Testis (tissue), 3 donors: Measurements from ENCODE around the gene GPR15LG. TPM values are rescaled to one million over a fixed set of nuclear protein-coding genes. Genes with fewer than 3 reads are reported as not detected.

Experiments used
- DNase-seq: peaks from one replicate; pipeline ENCODE4 v3.0.0-alpha.2; 2019
- H3K27ac ChIP-seq, 2 donors: fragments of 200-600 bp; sonication (generic); one replicate each; pipeline ENCODE4 v1.5.1; 2019
- H3K27me3 ChIP-seq: fragments of 200-600 bp; sonication (generic); one replicate; pipeline ENCODE4 v1.5.1; 2019
- H3K36me3 ChIP-seq: fragments of 200-600 bp; sonication (generic); one replicate; pipeline ENCODE4 v1.5.1; 2017; ENCODE audit warnings: low read depth; ENCODE audit errors: missing control alignments
- H3K4me1 ChIP-seq: fragments of 200-600 bp; sonication (generic); one replicate; pipeline ENCODE4 v1.5.1; 2019
- H3K4me3 ChIP-seq, 2 donors: fragments of 200-600 bp; sonication (generic); one replicate each; pipeline ENCODE4 v1.5.1; 2017 to 2019
- H3K9me3 ChIP-seq: fragments of 200-600 bp; sonication (generic); one replicate; pipeline ENCODE4 v1.5.1; 2017
- POLR2A ChIP-seq: fragments of 450-650 bp; IDR thresholded peaks from one replicate; pipeline ENCODE4 v1.6.1; 2017; ENCODE audit warnings: antibody characterized with exemption, mild to moderate bottlenecking, moderate library complexity
- WGBS, 2 donors: methylation state at CpG; one replicate each; pipeline ENCODE4 v1.1.5; 2018; 5-methylcytosine and 5-hydroxymethylcytosine counted together
- intact Hi-C: fragments of 100-400 bp; cut with DNase I; formaldehyde crosslinking; loops from one replicate; pipeline ENCODE4 v1.15.1; 2023; ENCODE audit warnings: low total_unique reads
- polyA plus RNA-seq: library from polyadenylated mRNA; stranded (reverse); fragments of 350-450 nt; fragmentation: Illumina TruSeq; extraction: RNeasy Lipid Tissue Mini Kit (QIAGEN cat#74804); gene quantifications from one replicate; pipeline ENCODE4 v1.2.3, GENCODE V29; 2014; ENCODE audit warnings: low read depth, low replicate concordance; ENCODE audit not compliant: insufficient read depth
- total RNA-seq, 2 donors: library from RNA; depleted of rRNA; stranded (reverse); fragments of >200 nt; gene quantifications; one replicate each; pipeline ENCODE4 v1.2.3, GENCODE V29; 2016
- TF ChIP-seq, protein P1 (sequence below), 3 experiments: fragments of 450-650 bp in 2 of 3; fragments of 200-600 bp in 1 of 3; sonication (generic) in 1 of 3; IDR thresholded peaks; one replicate each; pipeline ENCODE4 v1.5.1; 2016 to 2019; ENCODE audit warnings: antibody characterized with exemption in 3 of 3, mild to moderate bottlenecking in 2 of 3, moderate library complexity in 1 of 3

GPR15LG gene
- total and polyA plus RNA-seq, 3 donors from 2014 or later: not detected

- no peak for DNase-seq
- no peak for TF ChIP-seq POLR2A
- TF ChIP-seq, protein P1, sequence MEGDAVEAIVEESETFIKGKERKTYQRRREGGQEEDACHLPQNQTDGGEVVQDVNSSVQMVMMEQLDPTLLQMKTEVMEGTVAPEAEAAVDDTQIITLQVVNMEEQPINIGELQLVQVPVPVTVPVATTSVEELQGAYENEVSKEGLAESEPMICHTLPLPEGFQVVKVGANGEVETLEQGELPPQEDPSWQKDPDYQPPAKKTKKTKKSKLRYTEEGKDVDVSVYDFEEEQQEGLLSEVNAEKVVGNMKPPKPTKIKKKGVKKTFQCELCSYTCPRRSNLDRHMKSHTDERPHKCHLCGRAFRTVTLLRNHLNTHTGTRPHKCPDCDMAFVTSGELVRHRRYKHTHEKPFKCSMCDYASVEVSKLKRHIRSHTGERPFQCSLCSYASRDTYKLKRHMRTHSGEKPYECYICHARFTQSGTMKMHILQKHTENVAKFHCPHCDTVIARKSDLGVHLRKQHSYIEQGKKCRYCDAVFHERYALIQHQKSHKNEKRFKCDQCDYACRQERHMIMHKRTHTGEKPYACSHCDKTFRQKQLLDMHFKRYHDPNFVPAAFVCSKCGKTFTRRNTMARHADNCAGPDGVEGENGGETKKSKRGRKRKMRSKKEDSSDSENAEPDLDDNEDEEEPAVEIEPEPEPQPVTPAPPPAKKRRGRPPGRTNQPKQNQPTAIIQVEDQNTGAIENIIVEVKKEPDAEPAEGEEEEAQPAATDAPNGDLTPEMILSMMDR (IDR thresholded peaks at IDR 0.05): no peak
- H3K9me3 ChIP-seq: no peaks in the 10 kb centered on the region
- H3K4me1 ChIP-seq: no peaks in the 10 kb centered on the region
- 46 to 47% methylated on average over 10 of the region's 10 CpGs for WGBS, 2 donors
- H3K27me3 ChIP-seq: no peaks in the 10 kb centered on the region
- H3K4me3 ChIP-seq: no peak overlapping the region
- no peaks in the 10 kb centered on the region for H3K36me3 ChIP-seq
- intact Hi-C loops: no loop called here
- H3K27ac ChIP-seq: no peak overlapping the region
These were observed 16.8 kb upstream of the GPR15LG start for GRCh38 chr10:84156768-84157167.

GRCh38 chr10:84158061-84158460, 15.5 kb upstream of the GPR15LG start:
- intact Hi-C loops: no loop called here
- WGBS, 2 donors: 36 to 65% methylated on average over 2 of the region's 2 CpGs

DNA sequence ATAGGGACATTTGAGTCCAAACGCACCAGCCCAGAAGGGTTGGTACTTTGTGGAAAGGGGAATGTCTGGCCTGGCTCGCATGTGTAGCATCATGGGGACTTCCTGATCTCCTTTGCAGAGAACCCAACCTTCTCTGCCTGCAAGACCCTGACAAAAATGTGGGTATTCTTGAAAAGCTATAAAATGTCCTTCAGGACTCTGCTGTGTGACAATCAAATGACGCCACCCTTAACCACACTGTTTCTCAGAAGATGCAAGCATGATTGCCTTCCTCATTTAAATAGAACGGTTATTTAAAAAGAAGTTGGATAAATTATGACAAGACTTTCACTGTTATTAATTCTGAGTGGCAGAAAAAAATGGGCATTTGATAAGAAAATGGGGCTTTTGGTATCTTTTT, 15.1 kb upstream of the GPR15LG start:
- no peaks in the 10 kb centered on the region for H3K4me1 ChIP-seq
- no peaks in the 10 kb centered on the region for H3K36me3 ChIP-seq
- H3K27ac ChIP-seq: no peak overlapping the region
- WGBS, 2 donors: 56 to 67% methylated on average over 4 of the region's 4 CpGs
- no peak overlapping the region for H3K4me3 ChIP-seq
- intact Hi-C loops: no loop called here
- H3K9me3 ChIP-seq: no peaks in the 10 kb centered on the region
- no peaks in the 10 kb centered on the region for H3K27me3 ChIP-seq
- no peak for DNase-seq
- TF ChIP-seq, protein P1 (IDR thresholded peaks at IDR 0.05): no peak
- TF ChIP-seq POLR2A: no peak

More at GRCh38 chr10:84158061-84158460, 15.5 kb upstream of the GPR15LG start:
- DNase-seq: no peak
- Histone ChIP-seq H3K9me3 (no peaks in the 10 kb centered on the region), H3K27me3 (no peaks in the 10 kb centered on the region), H3K36me3 (no peaks in the 10 kb centered on the region), H3K4me3 (no peak overlapping the region), H3K4me1 (no peaks in the 10 kb centered on the region), H3K27ac (no peak overlapping the region)
- no peak for TF ChIP-seq POLR2A
- TF ChIP-seq, protein P1 (IDR thresholded peaks at IDR 0.05): no peak

DNA sequence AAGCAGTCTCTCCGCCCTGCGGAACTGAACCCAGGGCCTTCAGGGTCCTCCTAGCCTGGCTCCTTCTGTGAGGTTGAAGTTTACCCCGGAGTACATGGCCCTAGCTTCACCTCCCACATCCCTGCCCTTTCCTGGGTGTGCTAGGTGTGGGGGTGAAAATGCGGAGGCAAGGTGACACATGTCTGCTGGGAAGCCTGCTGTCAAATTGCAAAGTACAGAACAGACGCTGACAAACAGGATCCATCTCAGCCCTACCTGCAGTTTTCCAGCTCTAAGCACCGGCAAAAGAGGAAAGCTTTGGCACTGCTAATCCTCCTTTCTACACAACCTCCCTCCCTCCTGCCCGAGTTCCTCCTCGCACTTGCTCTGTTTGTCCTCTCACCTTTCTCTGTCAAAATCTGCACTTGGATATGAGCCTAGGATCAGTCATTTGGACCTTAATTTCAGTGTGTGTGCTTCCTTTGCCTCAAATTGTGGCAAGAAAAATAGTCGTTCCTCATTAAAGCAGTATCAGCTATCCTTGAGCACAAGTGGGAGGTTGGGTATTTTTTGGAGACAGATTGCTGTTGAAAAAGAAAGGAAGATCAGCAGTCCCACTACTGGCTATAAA, 14.4 kb upstream of the GPR15LG start:
- H3K9me3 ChIP-seq: no peaks in the 10 kb centered on the region
- H3K27ac ChIP-seq: no peak overlapping the region
- DNase-seq: no peak
- 33 to 34% methylated on average over 9 of the region's 9 CpGs for WGBS, 2 donors
- H3K36me3 ChIP-seq: no peaks in the 10 kb centered on the region
- H3K4me1 ChIP-seq: no peaks in the 10 kb centered on the region
- intact Hi-C loops: no loop called here
- no peak overlapping the region for H3K4me3 ChIP-seq
- H3K27me3 ChIP-seq: no peaks in the 10 kb centered on the region
- TF ChIP-seq POLR2A: no peak
- TF ChIP-seq, protein P1 (IDR thresholded peaks at IDR 0.05): no peak

DNA sequence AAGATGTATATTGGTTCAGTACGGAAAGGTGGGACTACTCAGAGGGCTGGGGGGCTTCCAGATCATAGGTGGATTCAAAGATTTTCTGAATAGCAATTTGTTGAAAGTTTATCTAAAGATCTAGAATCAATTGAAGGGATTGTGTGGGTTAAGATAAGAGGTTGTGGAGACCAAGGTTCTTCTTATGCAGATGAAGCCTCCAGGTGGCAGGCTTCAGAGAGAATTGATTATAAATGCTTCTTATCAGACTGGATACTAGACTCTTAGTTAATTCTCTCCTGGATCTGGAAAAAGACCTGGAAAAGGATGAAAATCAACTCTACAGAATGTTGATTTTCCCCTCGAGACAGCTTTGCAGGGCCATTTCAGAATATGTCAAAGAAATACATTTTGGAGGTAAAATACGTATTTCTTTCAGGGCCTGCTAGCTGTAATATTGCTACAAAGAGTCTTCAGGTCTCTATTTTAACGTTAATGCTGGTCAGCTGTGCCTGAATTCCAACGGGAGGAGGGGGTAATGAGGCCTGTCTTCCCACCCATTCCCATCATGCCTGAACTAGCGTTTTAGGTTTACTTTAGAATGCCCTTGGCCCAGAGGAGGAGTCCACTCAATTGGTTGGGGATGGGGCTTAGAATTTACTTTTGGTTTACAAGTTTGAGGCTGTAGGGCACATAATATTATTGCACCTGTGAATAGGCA, 12.8 kb upstream of the GPR15LG start:
- H3K4me3 ChIP-seq: no peak overlapping the region
- H3K4me1 ChIP-seq: no peaks in the 10 kb centered on the region
- no peaks in the 10 kb centered on the region for H3K9me3 ChIP-seq
- TF ChIP-seq POLR2A: no peak
- TF ChIP-seq, protein P1 (IDR thresholded peaks at IDR 0.05): no peak
- 58 to 67% methylated on average over 6 of the region's 6 CpGs for WGBS, 2 donors
- no peak overlapping the region for H3K27ac ChIP-seq
- H3K36me3 ChIP-seq: no peaks in the 10 kb centered on the region
- no peaks in the 10 kb centered on the region for H3K27me3 ChIP-seq
- intact Hi-C loops: no loop called here
- no peak for DNase-seq
